Activated CD4-positive, alpha-beta T cell treated with anti-CD3 and anti-CD28 coated beads, Interleukin-2, amount 10 ng/mL, durations not matched to agents 24 days and 14 days (primary cell): ENCODE results near the gene WDR7. TPM values are rescaled to one million over a fixed set of nuclear protein-coding genes. Genes with fewer than 3 reads are reported as not detected.

ENCODE experiments used
- DNase-seq: peaks from one replicate; pipeline ENCODE4 v3.0.0; 2022
- H3K27ac Mint-ChIP-seq: one replicate; pipeline ENCODE4 v1.8.0; 2022; ENCODE audit warnings: mild to moderate bottlenecking, mixed read lengths
- H3K27me3 Mint-ChIP-seq: one replicate; pipeline ENCODE4 v1.8.0; 2022; ENCODE audit warnings: mixed read lengths
- H3K36me3 Mint-ChIP-seq: one replicate; pipeline ENCODE4 v1.8.0; 2022; ENCODE audit warnings: low read depth, mild to moderate bottlenecking, mixed read lengths
- H3K4me1 Mint-ChIP-seq: one replicate; pipeline ENCODE4 v1.8.0; 2021; ENCODE audit warnings: mixed read lengths
- H3K4me3 Mint-ChIP-seq: one replicate; pipeline ENCODE4 v1.8.0; 2022; ENCODE audit warnings: mild to moderate bottlenecking, moderate library complexity, mixed read lengths
- H3K9me3 Mint-ChIP-seq: one replicate; pipeline ENCODE4 v1.8.0; 2021; ENCODE audit warnings: mixed read lengths
- intact Hi-C: fragments of 100-400 bp; cut with micrococcal nuclease; formaldehyde crosslinking; loops from one replicate; pipeline ENCODE4 v1.15.1; 2023
- total RNA-seq: library from RNA; stranded (reverse); gene quantifications from 2 replicates; pipeline ENCODE4 v1.2.3, GENCODE V29; 2022

The WDR7 gene
- total RNA-seq, 1 donor from 2014 or later: 26.0 TPM

DNA sequence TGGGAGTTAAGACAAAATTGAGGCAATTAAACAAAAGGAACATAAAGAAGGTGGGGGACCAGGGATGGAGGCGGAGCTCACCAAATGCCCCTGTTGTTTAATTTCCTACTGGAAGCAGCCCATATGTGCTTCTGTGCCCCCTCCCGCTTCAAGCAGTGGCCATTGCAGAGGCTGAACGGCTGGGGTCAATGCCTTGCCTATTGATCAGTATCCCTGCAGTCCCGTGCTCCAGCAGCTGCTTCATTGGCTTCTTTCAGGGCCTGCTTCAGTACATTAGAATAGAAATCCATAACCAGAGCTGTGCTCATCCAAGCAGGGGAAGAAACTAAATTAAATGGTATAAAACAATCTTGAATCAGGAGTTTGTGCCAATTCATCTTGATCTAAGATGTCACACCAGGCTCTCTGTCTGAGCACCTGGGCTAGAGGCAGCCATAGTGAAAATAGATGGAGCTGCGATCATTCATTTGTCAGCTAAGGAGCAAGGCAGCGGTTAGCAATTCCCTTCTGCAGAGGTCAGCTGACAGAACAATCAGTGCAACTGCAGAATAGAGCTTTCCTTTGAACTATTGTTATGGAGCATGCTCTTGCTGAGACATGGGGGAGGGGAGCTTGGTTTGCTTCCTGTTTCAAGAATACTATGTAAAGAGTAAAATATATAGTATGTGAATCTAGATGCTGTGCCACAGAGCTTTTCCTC, 222.4 kb downstream of the WDR7 start:
- no peaks in the 10 kb centered on the region for H3K36me3 Mint-ChIP-seq
- DNase-seq: no peak
- peaks cover 5% of the 10 kb centered on the region for H3K4me1 Mint-ChIP-seq
- H3K27me3 Mint-ChIP-seq: no peaks in the 10 kb centered on the region
- intact Hi-C loops: no loop called here
- H3K4me3 Mint-ChIP-seq: no peak overlapping the region
- H3K9me3 Mint-ChIP-seq: no peaks in the 10 kb centered on the region
- no peak overlapping the region for H3K27ac Mint-ChIP-seq

DNA sequence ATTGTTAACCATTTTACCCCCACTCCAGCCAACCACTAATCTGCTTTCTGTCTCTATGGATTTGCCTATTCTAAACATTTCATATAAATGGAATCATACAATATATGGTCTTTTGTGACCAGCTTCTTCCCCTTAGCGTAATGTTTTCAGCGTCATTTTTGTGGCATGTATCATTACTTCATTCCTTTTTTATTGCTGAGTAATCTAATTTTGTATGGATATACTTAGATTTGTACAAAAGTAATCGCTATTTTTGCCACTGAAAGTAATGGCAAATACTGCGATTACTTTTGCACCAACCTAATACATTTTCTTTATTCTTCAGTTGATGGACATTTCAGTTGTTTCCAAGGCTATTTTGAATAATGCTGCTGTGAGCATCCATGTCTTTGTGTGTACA, 227.6 kb downstream of the WDR7 start:
- intact Hi-C loops: no loop called here

GRCh38 chr18:56884511-56884910, 233.4 kb downstream of the WDR7 start:
- H3K27me3 Mint-ChIP-seq: no peaks in the 10 kb centered on the region
- no peak overlapping the region for H3K27ac Mint-ChIP-seq
- peaks cover 15% of the 10 kb centered on the region for H3K36me3 Mint-ChIP-seq
- no peaks in the 10 kb centered on the region for H3K9me3 Mint-ChIP-seq
- H3K4me3 Mint-ChIP-seq: no peak overlapping the region
- intact Hi-C loops: no loop called here
- H3K4me1 Mint-ChIP-seq: no peaks in the 10 kb centered on the region
- DNase-seq: no peak

More for the DNA sequence above, 227.6 kb downstream of the WDR7 start:
- Mint-ChIP-seq H3K4me3 (no peak overlapping the region), H3K27me3 (no peaks in the 10 kb centered on the region), H3K9me3 (no peaks in the 10 kb centered on the region), H3K36me3 (peaks cover 8% of the 10 kb centered on the region), H3K4me1 (peaks cover 2% of the 10 kb centered on the region), H3K27ac (no peak overlapping the region)
- no peak for DNase-seq

GRCh38 chr18:56888978-56889377, 237.8 kb downstream of the WDR7 start:
- intact Hi-C loops: no loop called here
- Mint-ChIP-seq H3K9me3 (no peaks in the 10 kb centered on the region), H3K27ac (no peak overlapping the region), H3K4me3 (no peak overlapping the region), H3K4me1 (no peaks in the 10 kb centered on the region), H3K27me3 (no peaks in the 10 kb centered on the region), H3K36me3 (peaks cover 7% of the 10 kb centered on the region)
- DNase-seq: no peak

DNA sequence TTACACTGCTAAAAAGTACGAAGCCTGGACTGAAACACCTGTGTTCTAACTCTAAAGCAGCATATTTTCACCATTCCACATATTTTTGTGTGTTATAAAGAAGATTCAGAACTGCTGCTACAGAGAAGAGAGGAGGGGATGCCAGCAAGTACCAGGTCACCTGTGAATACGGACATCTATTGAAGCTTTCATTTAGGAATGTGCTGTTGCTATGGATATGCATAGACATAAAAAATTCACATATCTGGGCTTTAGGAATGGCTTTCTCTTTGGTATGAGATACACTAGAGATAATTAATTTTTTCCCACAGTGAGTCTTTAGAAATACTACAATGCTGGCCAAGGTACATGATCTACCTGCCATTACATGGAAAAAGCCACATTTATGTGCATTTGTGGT, 238.5 kb downstream of the WDR7 start:
- intact Hi-C loops: no loop called here
- H3K9me3 Mint-ChIP-seq: no peaks in the 10 kb centered on the region
- H3K27ac Mint-ChIP-seq: no peak overlapping the region
- H3K36me3 Mint-ChIP-seq: peaks cover 2% of the 10 kb centered on the region
- no peaks in the 10 kb centered on the region for H3K4me1 Mint-ChIP-seq
- no peaks in the 10 kb centered on the region for H3K27me3 Mint-ChIP-seq
- H3K4me3 Mint-ChIP-seq: no peak overlapping the region
- no peak for DNase-seq

DNA sequence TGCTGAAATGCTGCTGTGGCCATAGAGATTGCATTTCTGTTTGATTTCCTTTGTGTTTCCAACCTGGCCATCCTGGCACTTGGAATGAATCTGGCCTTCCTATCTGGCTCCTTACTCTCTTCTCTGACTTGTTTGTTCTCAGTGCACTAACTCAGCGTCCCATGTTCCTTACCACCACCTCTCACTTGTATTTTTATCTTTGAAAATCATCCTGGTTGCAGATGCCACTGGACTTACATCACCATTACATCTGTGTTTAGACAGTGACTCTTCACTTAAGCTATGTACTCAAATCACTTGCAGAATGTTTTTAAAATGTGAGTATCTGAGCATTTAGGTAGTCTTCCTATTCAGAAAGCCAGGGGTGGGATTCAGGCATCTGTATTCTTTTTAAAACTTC, 239.5 kb downstream of the WDR7 start:
- no peaks in the 10 kb centered on the region for H3K4me1 Mint-ChIP-seq
- H3K27me3 Mint-ChIP-seq: no peaks in the 10 kb centered on the region
- no peak overlapping the region for H3K27ac Mint-ChIP-seq
- no peak for DNase-seq
- no peak overlapping the region for H3K4me3 Mint-ChIP-seq
- H3K9me3 Mint-ChIP-seq: no peaks in the 10 kb centered on the region
- intact Hi-C loops: no loop called here
- H3K36me3 Mint-ChIP-seq: peaks cover 1% of the 10 kb centered on the region

GRCh38 chr18:56891116-56891515, 240.0 kb downstream of the WDR7 start:
- Mint-ChIP-seq H3K36me3 (peaks cover 1% of the 10 kb centered on the region), H3K9me3 (no peaks in the 10 kb centered on the region), H3K4me3 (no peak overlapping the region), H3K27ac (no peak overlapping the region), H3K27me3 (no peaks in the 10 kb centered on the region), H3K4me1 (no peaks in the 10 kb centered on the region)
- intact Hi-C loops: no loop called here
- DNase-seq: no peak

- no peaks in the 10 kb centered on the region for H3K4me1 Mint-ChIP-seq
- H3K36me3 Mint-ChIP-seq: peaks cover 1% of the 10 kb centered on the region
- intact Hi-C loops: no loop called here
- H3K27me3 Mint-ChIP-seq: no peaks in the 10 kb centered on the region
- H3K27ac Mint-ChIP-seq: no peak overlapping the region
- no peaks in the 10 kb centered on the region for H3K9me3 Mint-ChIP-seq
- H3K4me3 Mint-ChIP-seq: no peak overlapping the region
- DNase-seq: no peak
These were observed 240.7 kb downstream of the WDR7 start for GRCh38 chr18:56891870-56892269.

- intact Hi-C loops: no loop called here
- Mint-ChIP-seq H3K27me3 (no peaks in the 10 kb centered on the region), H3K27ac (no peak overlapping the region), H3K4me3 (no peak overlapping the region), H3K9me3 (no peaks in the 10 kb centered on the region), H3K4me1 (peaks cover 3% of the 10 kb centered on the region), H3K36me3 (peaks cover 1% of the 10 kb centered on the region)
- DNase-seq: no peak
These were observed 246.0 kb downstream of the WDR7 start for GRCh38 chr18:56897122-56897521.

DNA sequence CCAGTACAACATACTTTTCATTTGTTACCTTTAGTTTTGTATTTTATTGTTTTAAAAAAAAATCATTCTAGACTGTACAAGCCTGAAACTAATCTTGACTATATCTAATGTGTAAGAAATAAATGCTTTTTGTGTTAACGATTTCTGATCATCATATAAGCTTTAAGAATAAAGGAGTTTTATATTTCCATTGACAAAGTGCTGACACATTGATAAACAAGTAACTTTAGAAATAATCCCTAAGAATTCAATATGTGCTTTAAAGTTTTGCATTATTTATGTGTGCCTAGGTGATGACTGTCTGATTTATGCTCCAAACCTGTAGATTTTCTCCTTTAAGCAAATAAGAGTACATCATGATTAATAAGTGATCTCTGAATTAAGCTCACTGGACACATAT, 248.5 kb downstream of the WDR7 start:
- intact Hi-C loops: no loop called here
- no peak overlapping the region for H3K4me3 Mint-ChIP-seq
- H3K27ac Mint-ChIP-seq: no peak overlapping the region

GRCh38 chr18:56900195-56901094, 249.3 kb downstream of the WDR7 start:
- peaks cover 3% of the 10 kb centered on the region for H3K4me1 Mint-ChIP-seq
- DNase-seq: no peak
- no peaks in the 10 kb centered on the region for H3K9me3 Mint-ChIP-seq
- no peak overlapping the region for H3K4me3 Mint-ChIP-seq
- H3K27me3 Mint-ChIP-seq: no peaks in the 10 kb centered on the region
- H3K27ac Mint-ChIP-seq: no peak overlapping the region
- H3K36me3 Mint-ChIP-seq: no peaks in the 10 kb centered on the region
- intact Hi-C loops: no loop called here

More for the DNA sequence above, 248.5 kb downstream of the WDR7 start:
- H3K9me3 Mint-ChIP-seq: no peaks in the 10 kb centered on the region
- no peak for DNase-seq
- H3K4me1 Mint-ChIP-seq: peaks cover 3% of the 10 kb centered on the region
- no peaks in the 10 kb centered on the region for H3K27me3 Mint-ChIP-seq
- H3K36me3 Mint-ChIP-seq: no peaks in the 10 kb centered on the region

- Mint-ChIP-seq H3K36me3 (peaks cover 2% of the 10 kb centered on the region), H3K27me3 (no peaks in the 10 kb centered on the region), H3K4me3 (no peak overlapping the region), H3K9me3 (no peaks in the 10 kb centered on the region), H3K4me1 (peaks cover 3% of the 10 kb centered on the region), H3K27ac (no peak overlapping the region)
- intact Hi-C loops: no loop called here
- DNase-seq: no peak
These were observed 250.8 kb downstream of the WDR7 start for GRCh38 chr18:56901919-56902318.

DNA sequence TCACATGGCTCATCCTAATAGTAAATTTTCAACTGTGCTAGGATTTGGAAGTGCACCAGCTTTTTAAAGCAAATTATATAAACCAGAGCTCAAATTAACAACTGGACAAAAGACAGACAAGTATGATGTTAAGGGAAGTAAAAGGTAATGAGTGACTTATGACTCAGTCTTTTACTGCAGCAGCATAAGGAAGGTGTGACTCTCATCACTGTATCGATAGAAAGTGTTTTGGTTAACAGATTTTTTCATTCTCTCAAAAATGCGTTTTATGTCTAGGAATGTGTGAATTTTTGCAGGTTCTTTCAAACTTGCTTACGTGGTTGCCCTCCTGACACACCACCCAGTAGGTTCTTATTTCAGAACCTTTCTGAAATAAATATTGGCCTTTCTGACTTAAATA, 251.5 kb downstream of the WDR7 start:
- DNase-seq: no peak
- no peaks in the 10 kb centered on the region for H3K9me3 Mint-ChIP-seq
- peaks cover 2% of the 10 kb centered on the region for H3K36me3 Mint-ChIP-seq
- intact Hi-C loops: no loop called here
- peaks cover 3% of the 10 kb centered on the region for H3K4me1 Mint-ChIP-seq
- H3K27ac Mint-ChIP-seq: no peak overlapping the region
- no peak overlapping the region for H3K4me3 Mint-ChIP-seq
- no peaks in the 10 kb centered on the region for H3K27me3 Mint-ChIP-seq

GRCh38 chr18:56903686-56904085, 252.5 kb downstream of the WDR7 start:
- Mint-ChIP-seq H3K27ac (no peak overlapping the region), H3K4me3 (no peak overlapping the region), H3K4me1 (peaks cover 3% of the 10 kb centered on the region), H3K36me3 (peaks cover 2% of the 10 kb centered on the region), H3K9me3 (no peaks in the 10 kb centered on the region), H3K27me3 (no peaks in the 10 kb centered on the region)
- intact Hi-C loops: no loop called here
- DNase-seq: no peak
